Mesenchymal stem cell (in vitro differentiated cells and primary cell): ENCODE measurements around the gene ABCG1.

Experiments
- DNase-seq: peaks from one replicate; pipeline ENCODE4 v3.0.0-alpha.2; 2013
- H2AFZ ChIP-seq: one replicate; pipeline ENCODE4 v1.6.1; 2013; ENCODE audit warnings: low read depth, mild to moderate bottlenecking, control low read depth, inconsistent platforms, low read length, moderate library complexity
- H2AK5ac ChIP-seq: 2 replicates; pipeline ENCODE4 v1.6.1; 2013; ENCODE audit warnings: low read length, moderate library complexity, mild to moderate bottlenecking, inconsistent platforms; ENCODE audit not compliant: severe bottlenecking
- H2BK120ac ChIP-seq: one replicate; pipeline ENCODE4 v1.6.1; 2013; ENCODE audit warnings: low read depth, mild to moderate bottlenecking, inconsistent platforms, low read length, moderate library complexity
- H2BK12ac ChIP-seq, 2 experiments: one replicate each; pipeline ENCODE4 v1.6.1; 2013; ENCODE audit warnings: inconsistent platforms in 2 of 2, low read length in 2 of 2, mild to moderate bottlenecking in 2 of 2, moderate library complexity in 2 of 2, control low read depth in 1 of 2
- H2BK15ac ChIP-seq: one replicate; pipeline ENCODE4 v1.6.1; 2013; ENCODE audit warnings: mild to moderate bottlenecking, low read depth, inconsistent platforms; ENCODE audit not compliant: poor library complexity, severe bottlenecking
- H2BK5ac ChIP-seq: 2 replicates; pipeline ENCODE4 v1.6.1; 2013; ENCODE audit warnings: low read depth, mild to moderate bottlenecking, low read length, control low read depth, inconsistent platforms; ENCODE audit not compliant: poor library complexity, severe bottlenecking
- H3K14ac ChIP-seq, 2 experiments: one replicate each; pipeline ENCODE4 v1.6.1; 2013; ENCODE audit warnings: inconsistent platforms in 2 of 2, low read length in 2 of 2, control low read depth in 1 of 2, mild to moderate bottlenecking in 1 of 2, moderate library complexity in 1 of 2
- H3K18ac ChIP-seq, 2 experiments: one replicate each; pipeline ENCODE4 v1.6.1; 2013; ENCODE audit warnings: inconsistent platforms in 2 of 2, low read length in 2 of 2, control low read depth in 1 of 2, low read depth in 1 of 2, mild to moderate bottlenecking in 1 of 2
- H3K23ac ChIP-seq, 2 experiments: one replicate each; pipeline ENCODE4 v1.6.1; 2013; ENCODE audit warnings: inconsistent platforms in 2 of 2, low read length in 2 of 2, mild to moderate bottlenecking in 2 of 2, moderate library complexity in 2 of 2, control low read depth in 1 of 2
- H3K27ac ChIP-seq: 2 replicates; pipeline ENCODE4 v1.5.1; 2013; ENCODE audit warnings: mild to moderate bottlenecking, moderate library complexity, low read length, control low read depth, inconsistent platforms; ENCODE audit not compliant: poor library complexity, severe bottlenecking
- H3K27me3 ChIP-seq, 2 experiments: 2 replicates each; pipeline versions ENCODE4 v1.6.1 to v1.7.0; 2013; ENCODE audit warnings: low read length in 2 of 2, mild to moderate bottlenecking in 2 of 2, moderate library complexity in 2 of 2, control low read depth in 1 of 2, inconsistent platforms in 1 of 2; ENCODE audit not compliant: control insufficient read depth in 1 of 2, insufficient read depth in 1 of 2
- H3K36me3 ChIP-seq, 2 experiments: 2 replicates each; pipeline versions ENCODE4 v1.6.1 to v1.7.0; 2013; ENCODE audit warnings: low read length in 2 of 2, control low read depth in 1 of 2, inconsistent platforms in 1 of 2, low read depth in 1 of 2, mild to moderate bottlenecking in 1 of 2; ENCODE audit not compliant: insufficient read depth in 2 of 2, control insufficient read depth in 1 of 2
- H3K4ac ChIP-seq, 2 experiments: one replicate each; pipeline ENCODE4 v1.6.1; 2013; ENCODE audit warnings: inconsistent platforms in 2 of 2, low read length in 2 of 2, mild to moderate bottlenecking in 2 of 2, moderate library complexity in 2 of 2, control low read depth in 1 of 2, low read depth in 1 of 2
- H3K4me1 ChIP-seq: 2 replicates; pipeline ENCODE4 v1.6.1; 2013; ENCODE audit warnings: low read depth, low read length, control low read depth; ENCODE audit not compliant: control insufficient read depth, insufficient read depth
- H3K4me2 ChIP-seq: 2 replicates; pipeline ENCODE4 v1.6.1; 2013; ENCODE audit warnings: low read length, mild to moderate bottlenecking, inconsistent platforms; ENCODE audit not compliant: poor library complexity, severe bottlenecking
- H3K4me3 ChIP-seq, 2 experiments: 2 replicates each; pipeline versions ENCODE4 v1.5.1 to v1.7.0; 2013; ENCODE audit warnings: low read length in 2 of 2, mild to moderate bottlenecking in 2 of 2, control low read depth in 1 of 2, low read depth in 1 of 2; ENCODE audit not compliant: insufficient read depth in 1 of 2
- H3K79me1 ChIP-seq: replicated peaks from 2 replicates; pipeline ENCODE4 v1.6.1; 2013; ENCODE audit warnings: mild to moderate bottlenecking, control low read depth, low read length, inconsistent platforms; ENCODE audit not compliant: poor library complexity, severe bottlenecking
- H3K9ac ChIP-seq: 2 replicates; pipeline ENCODE4 v1.7.0; 2013; ENCODE audit warnings: mild to moderate bottlenecking, low read length, moderate library complexity
- H3K9me3 ChIP-seq: 2 replicates; pipeline ENCODE4 v1.7.0; 2013; ENCODE audit warnings: mild to moderate bottlenecking, low read length; ENCODE audit not compliant: control insufficient read depth
- H4K8ac ChIP-seq: one replicate; pipeline ENCODE4 v1.6.1; 2013; ENCODE audit warnings: inconsistent platforms, mild to moderate bottlenecking, low read length, moderate library complexity
- H4K91ac ChIP-seq: one replicate; pipeline ENCODE4 v1.6.1; 2013; ENCODE audit warnings: mild to moderate bottlenecking, low read length, inconsistent platforms
- WGBS: methylation state at CpG from one replicate; pipeline ENCODE4 v1.1.7; 2013; ENCODE audit warnings: mixed read lengths; 5-methylcytosine and 5-hydroxymethylcytosine counted together

The ABCG1 gene

DNA sequence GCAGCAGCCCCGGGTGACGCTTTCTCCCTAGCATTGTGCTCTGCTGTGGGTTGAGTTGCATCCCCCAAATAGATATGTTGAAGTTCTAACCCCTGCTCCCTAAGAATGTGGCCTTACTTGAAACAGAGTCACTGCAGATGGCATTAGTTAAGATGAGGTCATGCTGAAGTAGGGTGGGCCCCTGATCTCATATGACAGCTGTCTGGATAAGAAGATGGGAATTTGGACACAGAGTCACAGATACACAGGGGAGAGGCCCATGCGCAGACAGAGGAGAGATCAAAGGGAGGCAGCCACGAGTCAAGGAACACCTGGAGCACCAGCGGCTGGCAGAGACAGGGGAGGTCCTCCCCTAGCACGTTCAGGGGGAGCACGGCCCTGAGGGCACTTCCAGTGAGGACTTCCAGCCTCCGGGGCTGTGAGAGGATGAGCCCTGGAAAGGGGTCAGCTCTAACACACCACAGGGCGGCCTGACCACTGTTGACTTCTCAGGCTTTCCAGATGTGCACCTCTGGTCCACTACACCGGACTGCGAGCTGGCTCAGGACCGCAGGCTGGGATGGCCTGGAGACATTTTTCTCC, 46.4 kb downstream of the ABCG1 start:
- H3K9ac ChIP-seq: no peak overlapping the region
- no peak overlapping the region for H2BK12ac ChIP-seq
- no peak overlapping the region for H4K91ac ChIP-seq
- no peak overlapping the region for H3K27ac ChIP-seq
- no peak overlapping the region for H3K4ac ChIP-seq
- 82% methylated on average over 12 of the region's 12 CpGs for WGBS
- no peak overlapping the region for H2BK15ac ChIP-seq
- H3K4me3 ChIP-seq: no peak overlapping the region
- H2AFZ ChIP-seq: no peak overlapping the region
- no peak overlapping the region for H2BK120ac ChIP-seq
- no peak for DNase-seq
- H3K79me1 ChIP-seq: no peaks in the 10 kb centered on the region
- H3K36me3 ChIP-seq: no peaks in the 10 kb centered on the region
- H3K9me3 ChIP-seq: no peaks in the 10 kb centered on the region
- no peak overlapping the region for H2AK5ac ChIP-seq
- H3K4me1 ChIP-seq: peaks cover 32% of the 10 kb centered on the region
- H3K18ac ChIP-seq: no peak overlapping the region
- no peak overlapping the region for H3K14ac ChIP-seq
- peaks cover 31 to 68% of the 10 kb centered on the region in 2 experiments for H3K27me3 ChIP-seq
- no peak overlapping the region for H3K4me2 ChIP-seq
- H3K23ac ChIP-seq: no peak overlapping the region
- no peak overlapping the region for H4K8ac ChIP-seq
- no peak overlapping the region for H2BK5ac ChIP-seq

DNA sequence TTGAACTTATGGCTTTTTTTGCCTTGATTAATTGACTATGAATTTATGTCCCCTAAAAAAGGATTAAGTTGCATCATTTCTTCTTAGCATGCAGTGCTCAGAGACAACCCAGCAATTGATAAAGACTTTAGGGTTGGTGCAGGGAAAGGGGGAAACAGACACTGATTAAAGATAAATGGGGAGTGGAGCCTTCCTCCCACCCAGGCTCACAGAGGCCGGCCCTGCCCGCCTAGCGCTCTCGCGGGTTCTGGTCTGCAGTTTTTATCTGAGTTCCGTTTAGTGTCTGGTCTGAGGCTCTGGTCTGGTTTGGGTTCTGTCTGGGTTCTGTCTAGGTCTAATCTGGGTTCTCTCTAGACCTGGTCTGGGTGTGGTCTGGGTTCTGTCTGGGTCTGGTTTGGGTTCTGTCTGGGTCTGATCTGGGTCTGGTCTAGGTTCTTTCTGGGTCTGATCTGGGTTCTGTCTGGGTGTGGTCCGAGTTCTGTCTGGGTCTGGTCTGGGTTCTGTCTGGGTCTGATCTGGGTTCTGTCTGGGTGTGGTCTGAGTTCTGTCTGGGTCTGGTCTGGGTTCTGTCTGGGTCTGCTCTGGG, 48.1 kb downstream of the ABCG1 start:
- H3K4ac ChIP-seq: no peak overlapping the region

DNA sequence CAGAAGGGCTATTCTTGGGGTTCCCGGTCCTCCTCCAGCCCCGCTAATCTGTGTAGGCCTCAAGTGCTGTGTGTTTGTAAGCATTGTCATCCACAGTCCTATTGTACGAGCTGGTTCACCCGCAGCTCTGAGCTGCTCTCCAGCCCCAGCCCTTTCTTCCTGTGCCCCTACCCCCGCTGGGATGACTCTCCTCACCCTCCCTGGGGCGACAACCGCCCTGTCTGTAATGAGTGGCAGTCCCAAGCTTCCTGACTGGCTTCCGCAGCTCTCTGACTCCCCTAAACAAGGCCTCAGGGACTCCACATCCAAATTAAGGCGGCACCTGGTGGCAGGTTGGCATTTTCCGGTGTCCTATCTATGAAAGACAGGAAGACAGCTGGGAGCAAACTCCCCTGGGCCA, 50.4 kb downstream of the ABCG1 start:
- no peak overlapping the region for H3K9ac ChIP-seq
- no peak overlapping the region for H3K4me3 ChIP-seq
- H3K23ac ChIP-seq: no peak overlapping the region
- H3K14ac ChIP-seq: no peak overlapping the region
- no peak overlapping the region for H2BK15ac ChIP-seq
- no peak overlapping the region for H2AK5ac ChIP-seq
- no peak overlapping the region for H3K18ac ChIP-seq
- H3K36me3 ChIP-seq: no peaks in the 10 kb centered on the region
- DNase-seq: no peak
- H3K9me3 ChIP-seq: no peaks in the 10 kb centered on the region
- peaks cover 24 to 40% of the 10 kb centered on the region in 2 experiments for H3K27me3 ChIP-seq
- no peak overlapping the region for H2BK120ac ChIP-seq
- WGBS: 82% methylated on average over 10 of the region's 10 CpGs
- no peak overlapping the region for H3K4me2 ChIP-seq
- H3K27ac ChIP-seq: no peak overlapping the region
- no peak overlapping the region for H2BK5ac ChIP-seq
- H3K4me1 ChIP-seq: peaks cover 14% of the 10 kb centered on the region
- H4K91ac ChIP-seq: no peak overlapping the region
- no peak overlapping the region for H3K4ac ChIP-seq
- H2AFZ ChIP-seq: no peak overlapping the region
- H4K8ac ChIP-seq: no peak overlapping the region
- no peaks in the 10 kb centered on the region for H3K79me1 ChIP-seq
- H2BK12ac ChIP-seq: no peak overlapping the region

More for the DNA sequence above, 48.1 kb downstream of the ABCG1 start:
- H3K9ac ChIP-seq: no peak overlapping the region
- H3K27me3 ChIP-seq: peaks cover 31 to 60% of the 10 kb centered on the region in 2 experiments
- no peak overlapping the region for H3K27ac ChIP-seq
- 85% methylated on average over 7 of the region's 7 CpGs for WGBS
- H2BK15ac ChIP-seq: peak overlapping the region; percentile 54
- no peaks in the 10 kb centered on the region for H3K9me3 ChIP-seq
- no peaks in the 10 kb centered on the region for H3K79me1 ChIP-seq
- H2BK12ac ChIP-seq: no peak overlapping the region
- H3K4me2 ChIP-seq: no peak overlapping the region
- no peak overlapping the region for H3K4me3 ChIP-seq
- no peak overlapping the region for H3K23ac ChIP-seq
- no peak overlapping the region for H2AK5ac ChIP-seq
- no peak overlapping the region for H3K18ac ChIP-seq
- DNase-seq: no peak
- peaks cover 16% of the 10 kb centered on the region for H3K4me1 ChIP-seq
- no peak overlapping the region for H2BK5ac ChIP-seq
- H4K8ac ChIP-seq: no peak overlapping the region
- no peak overlapping the region for H4K91ac ChIP-seq
- H3K14ac ChIP-seq: no peak overlapping the region
- no peaks in the 10 kb centered on the region for H3K36me3 ChIP-seq
- H2AFZ ChIP-seq: no peak overlapping the region
- H2BK120ac ChIP-seq: no peak overlapping the region

DNA sequence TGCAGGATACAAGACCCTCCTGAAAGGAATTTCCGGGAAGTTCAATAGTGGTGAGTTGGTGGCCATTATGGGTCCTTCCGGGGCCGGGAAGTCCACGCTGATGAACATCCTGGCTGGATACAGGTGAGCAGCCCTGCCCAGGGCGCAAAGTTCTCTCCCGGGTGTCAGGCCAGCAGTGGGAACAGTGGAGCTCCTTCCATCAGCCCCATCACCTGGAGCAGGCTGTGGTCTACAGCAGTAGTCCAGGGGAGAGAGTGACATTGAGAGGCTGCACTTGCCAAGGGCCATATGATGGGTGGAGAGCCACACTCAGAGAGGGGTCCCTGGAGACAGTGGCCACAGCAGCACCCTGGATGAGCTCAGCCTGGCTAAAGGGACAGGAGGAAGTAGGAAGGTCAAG, 52.1 kb downstream of the ABCG1 start:
- DNase-seq: no peak
- Histone ChIP-seq H2BK15ac (no peak overlapping the region), H4K8ac (no peak overlapping the region), H3K18ac (no peak overlapping the region), H2AFZ (no peak overlapping the region), H3K27ac (no peak overlapping the region), H3K27me3 (peaks cover 20 to 31% of the 10 kb centered on the region in 2 experiments), H3K36me3 (no peaks in the 10 kb centered on the region), H3K4me2 (no peak overlapping the region), H3K9me3 (no peaks in the 10 kb centered on the region), H4K91ac (no peak overlapping the region), H3K79me1 (no peaks in the 10 kb centered on the region), H2BK5ac (no peak overlapping the region), H2BK12ac (no peak overlapping the region), H3K4ac (no peak overlapping the region), H3K4me1 (peaks cover 11% of the 10 kb centered on the region), H2BK120ac (no peak overlapping the region), H3K23ac (no peak overlapping the region), H2AK5ac (no peak overlapping the region), H3K9ac (no peak overlapping the region), H3K14ac (no peak overlapping the region), H3K4me3 (no peak overlapping the region)
- 94% methylated on average over 6 of the region's 6 CpGs for WGBS
